Activated effector memory CD4-positive, alpha-beta T cell treated with anti-CD3 and anti-CD28 coated beads, Interleukin-2, amount 50 U/mL, for 16 hours (primary cell): ENCODE results near the gene MBNL1.

Experiments used
- DNase-seq: peaks from one replicate; pipeline ENCODE4 v3.0.0-alpha.2; 2020

MBNL1 gene

DNA sequence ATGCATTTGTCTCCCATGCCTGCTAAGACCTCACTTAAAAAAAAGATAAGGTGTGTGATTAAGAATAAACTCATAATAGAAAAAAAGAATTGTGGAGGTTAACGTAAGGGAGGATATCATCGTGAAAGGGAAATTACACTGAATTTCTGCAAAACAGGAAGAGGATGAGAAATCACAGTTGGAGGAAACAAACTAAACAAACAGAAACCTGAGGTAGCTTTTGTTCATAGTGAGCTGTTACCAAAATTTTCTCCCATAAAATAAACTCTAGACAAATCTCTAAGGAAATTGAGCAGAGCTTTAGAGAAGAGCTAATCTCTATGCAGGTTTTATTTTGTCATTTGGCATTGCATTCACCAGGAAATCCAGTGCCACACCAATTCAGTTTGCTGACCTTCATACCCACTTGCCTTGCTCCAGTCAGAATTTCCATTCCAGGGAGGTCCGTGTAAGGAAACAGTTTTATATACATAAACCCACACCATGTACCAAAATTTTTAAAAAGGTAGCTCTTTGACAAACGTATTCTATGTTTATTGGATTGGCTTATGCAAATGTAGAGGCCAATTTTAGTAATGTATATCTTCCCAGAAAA is 231.2 kb downstream of the MBNL1 start:
- DNase-seq: no peak

DNA sequence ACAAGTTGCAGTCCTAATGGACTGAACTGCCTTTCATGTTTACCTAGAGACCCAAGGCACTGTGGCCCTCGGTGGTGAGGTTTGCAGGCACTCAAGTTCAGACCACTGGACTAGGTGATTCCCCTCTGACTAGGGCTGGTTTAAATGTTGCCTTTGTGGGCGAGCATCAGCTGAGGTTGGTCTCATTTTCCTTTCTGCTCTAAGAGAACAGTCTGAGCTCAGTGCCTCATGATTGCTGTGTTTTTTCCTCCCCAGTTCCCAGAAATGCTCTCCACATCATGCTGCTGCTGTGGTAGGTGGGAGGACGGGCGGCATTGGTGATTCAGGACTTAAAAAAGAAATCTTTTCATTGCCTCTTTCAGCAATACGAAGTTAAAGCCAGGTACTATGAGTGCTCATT is 237.2 kb downstream of the MBNL1 start:
- DNase-seq: no peak

DNA sequence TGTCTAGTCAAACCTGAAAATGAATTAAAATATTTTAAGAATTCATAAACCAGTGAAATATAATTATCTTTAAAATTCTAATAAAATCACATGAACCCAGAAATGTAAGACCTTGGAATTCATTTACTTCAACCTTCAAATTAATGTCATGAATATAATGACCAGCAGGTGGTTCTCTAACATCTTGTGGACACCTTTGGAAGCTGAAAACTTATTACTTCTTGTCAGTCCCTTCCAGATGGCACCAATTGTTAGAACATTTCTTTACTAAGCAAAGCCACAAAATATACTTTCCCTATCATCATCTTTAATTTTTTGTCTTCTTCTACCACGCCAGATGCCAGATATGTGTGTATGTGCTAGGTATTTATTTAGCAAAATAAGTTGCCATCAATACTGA is 240.0 kb downstream of the MBNL1 start:
- DNase-seq: no peak

DNA sequence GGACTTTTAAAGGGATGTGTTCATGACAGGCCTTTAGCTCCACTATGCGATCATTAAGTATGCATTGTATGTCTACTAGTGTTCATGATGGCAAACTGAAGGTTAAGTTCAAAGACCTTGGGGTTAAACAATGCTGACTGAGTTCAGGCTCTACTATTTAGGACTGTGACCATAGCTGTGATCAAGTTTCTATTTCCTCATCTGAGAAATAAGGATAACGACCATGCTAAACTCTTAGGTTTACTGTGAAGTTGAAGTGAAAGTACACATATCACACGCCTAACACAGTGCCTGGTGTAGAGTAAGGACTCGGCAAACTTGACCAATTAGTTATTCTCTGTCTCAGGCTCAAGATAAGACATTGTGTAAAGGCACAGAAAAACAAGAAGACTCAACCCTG is 243.2 kb downstream of the MBNL1 start:
- DNase-seq: no peak

DNA sequence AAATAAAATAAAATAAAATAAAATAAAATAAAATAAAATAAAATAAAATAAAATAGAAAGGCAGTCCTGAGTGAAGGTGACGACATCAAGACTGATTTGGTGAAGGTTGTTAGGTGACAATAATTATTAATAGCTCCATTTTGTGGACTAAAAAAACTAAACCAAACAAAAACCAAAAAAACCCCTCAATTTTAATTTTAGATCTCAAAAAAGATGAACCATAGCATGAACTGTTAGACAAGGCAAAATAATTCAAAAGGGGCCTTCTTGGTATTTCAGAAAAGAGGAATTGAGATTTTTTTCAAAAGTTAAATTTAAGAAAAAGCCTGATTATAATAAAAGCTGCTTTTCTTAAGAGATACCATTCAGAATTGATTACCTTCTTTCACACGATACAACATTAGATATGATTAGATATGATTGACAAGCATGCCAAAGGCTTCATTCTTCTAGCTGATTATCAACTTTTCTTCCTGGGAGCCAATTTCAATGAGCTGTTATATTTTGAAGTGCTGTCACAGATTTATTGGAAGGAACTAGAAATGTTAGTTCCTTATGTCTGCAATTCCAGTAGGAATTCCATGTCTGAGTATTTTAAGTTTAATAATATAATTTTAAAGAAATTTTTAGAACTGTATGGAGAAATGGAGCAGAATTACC is 244.7 kb downstream of the MBNL1 start:
- no peak for DNase-seq
